ENCODE results near the gene STK4.
"Not testable (repeated sequence)": the region's sequence is repeated elsewhere in the genome, so short reads cannot be mapped to it uniquely, and the experiment has no call there.

DNA sequence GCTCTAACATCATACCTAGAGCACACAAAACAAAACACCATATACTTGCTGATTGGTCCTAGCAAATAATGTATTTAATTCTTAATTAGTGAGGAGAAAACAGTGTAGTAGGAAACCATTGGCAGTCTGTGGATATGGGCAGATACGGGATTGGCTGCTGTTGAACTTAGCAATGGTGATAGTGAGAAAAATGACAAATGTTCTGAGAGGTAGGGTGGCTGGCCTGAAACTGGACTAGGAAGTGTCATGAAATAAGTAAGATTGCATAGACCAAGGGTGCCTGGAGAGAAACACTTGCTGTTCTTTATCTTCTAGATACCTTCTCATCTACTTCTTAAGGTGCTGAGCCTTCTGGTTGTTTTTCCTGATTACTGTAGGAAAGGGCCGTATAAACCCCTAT, 56.8 kb downstream of the STK4 start:
- TF ChIP-seq TAF1 (IDR thresholded peaks at IDR 0.05; ENCODE audit: borderline replicate concordance, low read depth, low read length); POLR2AphosphoS5 (IDR thresholded peaks at IDR 0.05; ENCODE audit: low read depth, low read length); POLR2A (IDR thresholded peaks at IDR 0.05; ENCODE audit: low read depth, low read length): not testable (repeated sequence)
